HG02973 (cell line): Measurements from ENCODE around the gene RNF223.
"Not testable (repeated sequence)": the region's sequence is repeated elsewhere in the genome, so short reads cannot be mapped to it uniquely, and the experiment has no call there.

Experiments
- ATAC-seq: cut with Tn5 transposase; IDR thresholded peaks from one replicate; pipeline ENCODE4 v1.9.1; 2021; ENCODE audit warnings: moderate library complexity; ENCODE audit not compliant: unreplicated experiment

The RNF223 gene

GRCh38 chr1:1088029-1088800 lies 14.1 kb upstream of the RNF223 start:
- ATAC-seq: no peak

DNA sequence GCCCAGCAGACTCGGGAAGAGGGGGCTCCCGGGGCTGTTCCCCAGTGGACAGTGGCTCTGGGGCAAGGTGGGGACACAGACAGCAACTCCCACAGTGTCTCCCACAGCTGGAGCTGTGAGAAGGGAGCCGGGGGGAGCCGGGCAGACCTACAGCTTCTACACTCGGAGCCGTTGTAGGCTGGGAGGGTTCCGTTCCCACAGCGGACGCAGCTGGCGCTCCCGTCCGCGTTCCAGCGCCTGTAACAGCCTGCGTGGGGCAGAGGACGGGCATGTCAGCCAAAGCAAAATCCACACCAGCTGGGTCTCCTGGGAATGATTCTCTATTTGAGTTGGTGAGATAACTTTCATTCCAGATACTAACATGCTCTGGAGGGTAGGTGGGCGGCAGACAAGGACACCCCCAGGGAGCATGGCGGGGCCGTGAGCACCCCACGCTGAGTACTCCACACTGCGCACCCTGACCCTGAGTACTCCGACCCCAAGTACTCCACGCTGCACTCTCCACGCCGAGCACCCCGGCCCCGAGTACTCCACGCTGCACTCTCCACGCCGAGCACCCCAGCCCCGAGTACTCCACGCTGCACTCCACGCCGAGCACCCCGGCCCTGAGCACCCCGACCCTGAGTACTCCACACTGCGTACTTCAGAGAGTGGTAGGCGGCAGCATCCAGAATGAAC lies 13.4 kb upstream of the RNF223 start:
- ATAC-seq: no peak

GRCh38 chr1:1086911-1087341 lies 12.8 kb upstream of the RNF223 start:
- no peak for ATAC-seq

- no peak for ATAC-seq
These were observed 12.1 kb upstream of the RNF223 start for GRCh38 chr1:1085911-1086841.

DNA sequence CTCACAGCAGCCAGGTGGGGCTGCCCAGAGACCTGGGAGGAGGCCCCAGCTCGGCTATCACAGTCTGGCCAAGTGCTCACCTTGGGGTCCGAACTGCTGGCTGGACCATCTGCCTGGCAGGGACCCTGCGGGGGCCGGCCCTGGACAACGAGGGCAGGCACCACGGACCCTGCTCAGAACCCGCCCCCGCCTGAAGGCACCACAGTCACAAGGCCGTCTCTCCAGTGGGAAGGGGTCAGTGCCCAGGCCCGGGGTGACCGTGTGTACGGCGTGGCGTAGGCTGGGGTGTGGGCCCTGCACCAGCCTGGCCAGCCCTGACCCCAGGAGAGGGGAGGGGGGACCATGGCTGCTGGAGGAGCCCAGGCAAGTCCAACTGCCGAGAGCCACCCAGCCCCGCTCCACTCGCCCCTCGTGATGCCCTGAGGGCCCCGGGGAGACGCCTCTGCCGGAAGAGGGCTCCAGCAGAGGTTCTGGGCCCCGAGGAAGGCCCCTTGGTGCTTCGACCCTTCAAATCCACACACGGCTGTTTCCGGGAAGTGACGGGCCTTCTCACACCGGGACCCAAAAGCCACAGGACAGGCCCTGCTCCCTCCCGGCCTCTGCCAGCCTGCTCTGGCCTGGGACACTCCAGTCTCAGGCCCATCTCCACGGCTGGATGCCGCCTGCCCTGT lies 11.2 kb upstream of the RNF223 start:
- no peak for ATAC-seq

DNA sequence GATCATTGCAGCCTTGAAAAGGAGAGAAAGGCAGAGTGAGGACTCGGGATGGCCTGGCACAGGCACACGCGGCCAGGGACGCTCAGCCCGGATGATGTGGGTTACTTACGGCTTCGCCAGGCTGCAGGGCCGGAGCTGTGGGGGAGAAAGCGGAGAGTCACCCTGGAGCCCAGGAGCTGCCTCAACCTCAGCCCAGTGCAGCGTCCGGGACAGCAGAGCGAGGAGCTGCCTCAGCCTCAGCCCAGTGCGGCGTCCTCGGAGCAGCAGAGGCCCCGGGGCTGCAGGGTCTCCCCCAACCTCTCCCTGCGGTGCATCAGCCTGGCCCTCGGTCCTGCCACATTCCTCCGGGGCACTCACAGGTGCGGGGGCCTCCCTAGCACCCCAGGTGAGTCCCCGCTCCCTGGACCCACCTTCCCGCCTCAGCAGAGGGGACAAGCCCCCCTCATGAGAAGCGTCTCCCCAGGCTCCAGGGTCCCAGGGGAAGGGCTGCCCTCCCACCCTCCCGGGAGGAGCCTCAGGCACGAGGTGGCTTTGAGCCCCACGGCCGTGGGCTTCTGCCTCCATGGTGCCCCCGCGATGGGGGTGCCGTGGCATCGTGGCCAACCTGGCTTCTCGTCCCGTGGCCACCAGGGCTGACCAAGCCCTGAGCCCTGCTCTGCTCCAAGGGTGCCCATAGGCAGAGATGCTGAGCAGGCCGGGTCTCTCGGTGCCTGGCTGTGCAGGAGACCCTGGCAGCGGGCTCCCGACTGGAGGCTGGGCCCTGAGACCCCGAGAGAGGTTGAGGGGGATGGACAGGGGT lies 10.5 kb upstream of the RNF223 start:
- ATAC-seq: no peak

DNA sequence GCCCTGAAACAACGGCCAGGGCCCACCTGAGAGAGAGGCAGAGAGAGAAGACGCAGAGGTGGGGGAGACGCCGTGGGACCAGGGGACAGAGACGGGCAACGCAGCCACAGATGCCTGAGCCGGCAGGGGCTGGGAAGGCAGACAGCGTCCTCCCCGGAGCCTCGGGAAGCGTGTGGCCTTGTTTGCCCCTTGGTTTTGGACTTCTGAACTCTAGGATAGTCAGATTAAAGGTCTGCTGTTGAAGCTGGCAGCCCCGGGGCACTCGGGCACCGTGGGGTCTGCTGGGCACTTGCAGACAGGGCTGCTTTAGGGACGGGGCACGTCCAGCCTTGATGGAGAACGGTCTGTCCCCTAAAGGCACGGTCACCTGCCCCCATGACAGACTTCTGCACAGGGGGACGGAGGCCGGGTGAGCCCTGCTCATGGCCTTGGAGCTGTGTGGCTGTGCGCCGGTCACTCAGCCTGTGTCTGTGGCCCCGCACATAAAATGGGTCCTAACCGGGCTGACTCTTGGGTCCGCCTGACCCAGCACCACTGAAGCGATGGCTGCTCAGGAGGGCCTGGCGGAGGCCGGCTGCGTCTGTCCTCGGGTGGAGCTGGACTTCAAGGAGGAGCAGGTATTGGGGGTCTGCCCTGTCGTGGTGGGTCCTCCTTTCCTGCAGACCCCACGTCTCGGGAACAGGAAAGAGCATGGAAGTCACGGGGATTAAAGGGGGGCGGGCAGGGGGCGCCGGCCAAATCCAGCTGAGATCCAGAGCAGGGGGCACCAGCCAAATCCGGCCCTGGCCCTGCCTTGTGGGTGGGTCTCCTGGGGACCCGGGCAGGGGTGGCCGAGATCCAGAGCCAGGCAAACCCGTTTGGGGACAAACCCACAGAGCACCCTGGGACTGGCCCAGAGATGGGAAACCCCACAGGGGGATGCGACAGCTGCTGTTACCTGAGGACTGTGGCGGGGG lies 9.6 kb upstream of the RNF223 start:
- no peak for ATAC-seq

- no peak for ATAC-seq
These were observed 8.8 kb upstream of the RNF223 start for GRCh38 chr1:1082776-1083415.

DNA sequence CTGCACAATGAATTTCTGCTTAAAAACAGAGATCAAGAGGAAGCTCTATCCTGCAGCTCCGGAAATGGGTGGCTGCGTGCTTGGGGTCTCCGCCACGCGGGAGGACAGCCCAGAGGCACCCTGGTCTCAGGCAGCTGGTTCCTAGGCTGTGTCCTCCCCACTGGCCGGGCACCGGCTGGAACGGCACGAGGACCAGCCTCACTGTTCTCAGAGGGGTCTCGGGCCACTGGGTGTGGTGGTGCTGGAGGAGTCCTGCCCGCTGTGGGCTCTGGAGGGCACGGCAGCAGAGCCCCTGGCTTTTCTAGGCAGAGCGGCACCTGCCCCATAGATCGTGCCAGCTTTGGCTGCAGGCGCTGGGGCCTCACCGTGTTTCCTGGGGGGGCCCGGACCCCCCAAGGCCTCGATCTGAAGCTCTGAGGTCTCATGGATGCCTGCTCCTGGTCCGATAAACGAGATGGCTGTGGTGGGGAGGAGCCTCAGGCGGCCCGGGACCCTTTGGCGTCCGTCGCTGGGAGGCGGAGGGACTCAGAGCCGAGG lies 8.2 kb upstream of the RNF223 start:
- ATAC-seq: no peak

DNA sequence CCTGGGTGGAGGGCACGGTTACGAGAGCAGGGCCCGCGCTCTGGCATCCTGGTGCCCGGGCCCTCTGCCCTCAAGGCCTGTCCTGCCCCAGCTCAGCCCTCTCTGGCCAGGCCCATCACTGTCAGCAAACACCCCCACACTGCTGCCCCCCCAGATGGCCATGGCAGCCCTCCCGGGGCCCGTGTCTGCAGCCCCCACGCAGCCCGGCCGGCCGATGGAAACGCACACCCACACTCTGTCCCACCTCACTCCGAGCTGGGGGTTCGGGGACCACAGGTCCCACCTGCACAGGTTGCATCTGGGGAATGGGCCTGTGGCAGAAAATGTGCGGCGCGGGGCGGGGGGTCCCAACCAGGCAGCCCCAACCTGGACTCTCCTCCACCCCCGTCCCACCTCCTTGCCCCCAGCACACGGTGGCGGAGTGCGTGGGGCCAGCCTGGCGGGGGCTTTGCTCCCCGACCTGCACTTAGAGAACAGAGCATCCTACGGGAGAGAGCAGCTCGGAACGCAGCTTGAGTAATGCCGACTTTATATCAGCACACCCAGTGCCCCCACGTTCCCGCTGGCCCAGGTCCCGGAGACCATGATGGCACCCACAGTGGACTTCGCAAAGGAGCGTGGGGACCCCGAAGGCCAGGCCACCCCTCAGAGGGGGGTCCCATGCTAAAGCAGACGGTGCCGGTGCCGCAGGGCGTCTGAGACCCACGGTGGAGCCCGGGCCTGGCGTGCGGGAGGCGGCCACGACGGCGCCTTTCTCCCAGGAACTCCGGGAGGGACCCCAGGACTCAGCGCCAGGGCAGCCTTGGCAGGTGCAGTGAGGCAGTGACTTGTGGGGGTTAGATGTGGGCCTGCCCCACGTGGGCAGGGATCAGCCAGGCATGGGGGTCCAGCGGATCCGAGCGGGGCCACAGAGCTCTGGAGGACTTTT lies 7.5 kb upstream of the RNF223 start:
- ATAC-seq: no peak

- no peak for ATAC-seq
These were observed 6.8 kb upstream of the RNF223 start for GRCh38 chr1:1080951-1081310.

GRCh38 chr1:1080122-1080757 lies 6.1 kb upstream of the RNF223 start:
- no peak for ATAC-seq

- no peak for ATAC-seq
These were observed 5.5 kb upstream of the RNF223 start for GRCh38 chr1:1079408-1080121.

DNA sequence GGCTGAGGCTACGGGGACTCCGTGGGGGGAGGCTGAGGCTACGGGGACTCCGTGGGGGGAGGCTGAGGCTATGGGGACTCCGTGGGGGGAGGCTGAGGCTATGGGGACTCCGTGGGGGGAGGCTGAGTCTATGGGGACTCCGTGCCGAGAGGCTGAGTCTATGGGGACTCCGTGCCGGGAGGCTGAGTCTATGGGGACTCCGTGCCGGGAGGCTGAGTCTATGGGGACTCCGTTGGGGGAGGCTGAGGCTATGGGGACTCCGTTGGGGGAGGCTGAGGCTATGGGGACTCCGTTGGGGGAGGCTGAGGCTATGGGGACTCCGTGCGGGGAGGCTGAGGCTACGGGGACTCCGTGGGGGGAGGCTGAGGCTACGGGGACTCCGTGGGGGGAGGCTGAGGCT lies 3.3 kb upstream of the RNF223 start:
- not testable (repeated sequence) for ATAC-seq

- ATAC-seq: no peak
These were observed 1.2 kb upstream of the RNF223 start for GRCh38 chr1:1075148-1075935.
